ENCODE measurements around the gene NXNL1.

DNA sequence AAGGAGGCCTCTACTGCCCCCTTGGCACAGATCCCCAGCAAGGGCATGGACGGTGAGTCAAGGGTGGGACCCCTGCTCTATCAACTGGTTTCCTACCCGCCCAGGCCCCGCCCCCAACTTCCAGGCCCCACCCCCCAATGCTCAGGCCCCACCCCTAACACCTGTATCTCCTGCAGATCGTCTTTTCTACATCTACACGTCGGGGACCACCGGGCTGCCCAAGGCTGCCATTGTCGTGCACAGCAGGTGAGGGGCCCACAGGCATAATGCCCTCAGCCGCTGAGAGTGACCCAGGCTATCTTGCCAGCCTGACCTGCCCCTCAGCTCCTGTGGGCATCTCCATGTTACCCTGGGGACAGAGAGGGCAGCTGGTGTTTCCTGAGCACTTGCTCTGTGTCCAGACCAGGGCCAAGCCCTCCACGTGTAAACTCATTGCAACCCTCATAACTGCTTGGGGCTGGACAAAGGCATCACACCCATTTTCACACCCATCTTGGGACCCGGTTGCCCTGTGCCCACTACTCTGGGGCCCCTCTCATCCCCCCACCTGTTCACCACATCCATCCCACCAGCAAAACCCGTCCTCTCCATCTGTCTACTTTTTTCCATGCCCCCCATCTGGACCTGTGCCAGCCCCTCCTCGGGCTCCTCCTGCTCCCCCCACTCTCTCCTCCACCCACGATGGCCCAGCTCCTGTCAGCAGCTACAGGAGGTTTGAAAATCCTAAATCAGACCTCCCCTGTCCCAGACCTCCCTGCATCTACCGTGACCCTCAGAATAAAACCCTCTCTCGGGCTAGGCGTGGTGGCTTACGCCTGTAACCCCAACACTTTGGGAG, 26.8 kb upstream of the NXNL1 start:
- TF ChIP-seq, protein P1, sequence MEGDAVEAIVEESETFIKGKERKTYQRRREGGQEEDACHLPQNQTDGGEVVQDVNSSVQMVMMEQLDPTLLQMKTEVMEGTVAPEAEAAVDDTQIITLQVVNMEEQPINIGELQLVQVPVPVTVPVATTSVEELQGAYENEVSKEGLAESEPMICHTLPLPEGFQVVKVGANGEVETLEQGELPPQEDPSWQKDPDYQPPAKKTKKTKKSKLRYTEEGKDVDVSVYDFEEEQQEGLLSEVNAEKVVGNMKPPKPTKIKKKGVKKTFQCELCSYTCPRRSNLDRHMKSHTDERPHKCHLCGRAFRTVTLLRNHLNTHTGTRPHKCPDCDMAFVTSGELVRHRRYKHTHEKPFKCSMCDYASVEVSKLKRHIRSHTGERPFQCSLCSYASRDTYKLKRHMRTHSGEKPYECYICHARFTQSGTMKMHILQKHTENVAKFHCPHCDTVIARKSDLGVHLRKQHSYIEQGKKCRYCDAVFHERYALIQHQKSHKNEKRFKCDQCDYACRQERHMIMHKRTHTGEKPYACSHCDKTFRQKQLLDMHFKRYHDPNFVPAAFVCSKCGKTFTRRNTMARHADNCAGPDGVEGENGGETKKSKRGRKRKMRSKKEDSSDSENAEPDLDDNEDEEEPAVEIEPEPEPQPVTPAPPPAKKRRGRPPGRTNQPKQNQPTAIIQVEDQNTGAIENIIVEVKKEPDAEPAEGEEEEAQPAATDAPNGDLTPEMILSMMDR (IDR thresholded peaks at IDR 0.05) = no peak
- no peak for TF ChIP-seq POLR2A (IDR thresholded peaks at IDR 0.05)

Measured in heart left ventricle (tissue), 13 donors.